HUES48 (cell line): ENCODE results near the gene NKAIN2.

Experiments used
- H3K27ac ChIP-seq: one replicate; pipeline ENCODE4 v1.7.0; 2013; ENCODE audit warnings: low read depth, low read length, inconsistent platforms
- H3K27me3 ChIP-seq: 2 replicates; pipeline ENCODE4 v1.6.1; 2013; ENCODE audit warnings: mild to moderate bottlenecking, low read length; ENCODE audit not compliant: control insufficient read depth, insufficient read depth
- H3K36me3 ChIP-seq: 2 replicates; pipeline ENCODE4 v1.6.1; 2013; ENCODE audit warnings: low read length; ENCODE audit not compliant: control insufficient read depth, insufficient read depth
- H3K4me1 ChIP-seq: 2 replicates; pipeline ENCODE4 v1.6.1; 2013; ENCODE audit warnings: mild to moderate bottlenecking, low read length; ENCODE audit not compliant: control insufficient read depth, insufficient read depth
- H3K4me3 ChIP-seq: 2 replicates; pipeline ENCODE4 v1.5.1; 2013; ENCODE audit warnings: mild to moderate bottlenecking, low read depth, low read length
- H3K9ac ChIP-seq: 2 replicates; pipeline ENCODE4 v1.6.1; 2013; ENCODE audit warnings: mild to moderate bottlenecking, low read depth, low read length, moderate library complexity
- H3K9me3 ChIP-seq: 2 replicates; pipeline ENCODE4 v1.6.1; 2013; ENCODE audit warnings: low read length; ENCODE audit not compliant: control insufficient read depth, insufficient read depth

NKAIN2 gene

DNA sequence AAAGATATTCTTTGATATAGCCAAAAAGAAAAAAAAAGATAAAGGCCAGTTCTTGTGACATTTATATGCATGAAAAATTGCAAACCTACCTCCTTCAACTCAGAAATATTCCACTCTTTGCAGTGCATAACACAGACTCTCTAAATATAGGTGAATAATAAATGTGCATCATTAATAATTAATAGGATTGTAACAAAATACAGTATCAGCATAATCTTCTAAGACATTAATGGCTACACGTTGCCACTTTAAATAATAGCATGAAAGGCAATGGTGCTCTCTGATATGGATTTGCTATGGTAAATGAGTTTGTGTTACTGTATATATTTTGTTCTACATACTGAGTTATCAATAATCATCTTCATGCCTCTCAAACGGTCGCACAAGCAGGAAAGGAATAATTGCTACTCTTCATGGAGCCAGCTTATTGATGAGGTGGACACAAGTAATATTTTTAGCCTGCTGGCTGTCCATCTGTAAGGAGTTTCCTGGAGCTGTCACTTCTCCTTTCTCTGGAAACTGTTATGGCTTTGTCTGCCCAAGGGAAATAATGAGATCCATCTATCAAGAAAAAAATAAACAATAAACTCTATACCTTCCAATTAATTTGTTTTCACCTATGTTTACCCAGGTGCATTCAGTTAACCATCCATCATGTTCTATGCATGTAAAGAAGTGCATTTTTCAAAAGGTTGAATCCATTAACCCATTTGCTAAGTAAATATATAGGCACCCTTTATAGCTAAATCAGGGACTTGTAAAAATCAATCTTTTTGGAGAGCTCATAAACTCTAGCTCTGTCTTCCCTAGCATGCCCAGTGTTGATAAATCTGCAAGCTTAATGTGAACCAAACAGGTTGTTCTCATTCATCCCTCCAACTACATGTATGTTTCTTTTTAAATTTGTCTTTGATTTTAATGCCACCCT is 253.0 kb downstream of the NKAIN2 start:
- Histone ChIP-seq H3K27ac (no peak overlapping the region), H3K36me3 (no peaks in the 10 kb centered on the region), H3K9me3 (no peaks in the 10 kb centered on the region), H3K4me1 (no peaks in the 10 kb centered on the region), H3K4me3 (no peak overlapping the region), H3K27me3 (no peaks in the 10 kb centered on the region), H3K9ac (no peak overlapping the region)

DNA sequence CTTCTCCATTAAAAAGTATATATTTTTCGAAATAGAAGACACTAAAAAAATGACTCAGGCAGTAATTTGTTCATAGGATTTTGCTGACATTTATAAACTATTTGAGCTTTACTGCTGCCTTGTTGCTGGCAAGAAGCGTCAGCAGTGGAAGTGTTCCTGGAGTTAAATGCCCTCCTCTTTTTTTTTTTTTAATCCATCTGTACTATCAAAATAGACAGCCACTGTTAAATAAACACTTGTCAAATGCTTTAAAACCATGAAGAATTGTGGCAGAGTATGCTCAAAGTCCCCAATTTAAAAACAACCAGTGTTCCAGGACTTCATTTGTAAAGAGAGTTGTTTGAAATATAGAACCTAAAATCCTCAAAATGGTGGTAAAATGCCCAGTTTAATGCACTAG is 253.8 kb downstream of the NKAIN2 start:
- Histone ChIP-seq H3K36me3 (no peaks in the 10 kb centered on the region), H3K27me3 (no peaks in the 10 kb centered on the region), H3K9ac (no peak overlapping the region), H3K9me3 (no peaks in the 10 kb centered on the region), H3K27ac (no peak overlapping the region), H3K4me3 (no peak overlapping the region), H3K4me1 (no peaks in the 10 kb centered on the region)

DNA sequence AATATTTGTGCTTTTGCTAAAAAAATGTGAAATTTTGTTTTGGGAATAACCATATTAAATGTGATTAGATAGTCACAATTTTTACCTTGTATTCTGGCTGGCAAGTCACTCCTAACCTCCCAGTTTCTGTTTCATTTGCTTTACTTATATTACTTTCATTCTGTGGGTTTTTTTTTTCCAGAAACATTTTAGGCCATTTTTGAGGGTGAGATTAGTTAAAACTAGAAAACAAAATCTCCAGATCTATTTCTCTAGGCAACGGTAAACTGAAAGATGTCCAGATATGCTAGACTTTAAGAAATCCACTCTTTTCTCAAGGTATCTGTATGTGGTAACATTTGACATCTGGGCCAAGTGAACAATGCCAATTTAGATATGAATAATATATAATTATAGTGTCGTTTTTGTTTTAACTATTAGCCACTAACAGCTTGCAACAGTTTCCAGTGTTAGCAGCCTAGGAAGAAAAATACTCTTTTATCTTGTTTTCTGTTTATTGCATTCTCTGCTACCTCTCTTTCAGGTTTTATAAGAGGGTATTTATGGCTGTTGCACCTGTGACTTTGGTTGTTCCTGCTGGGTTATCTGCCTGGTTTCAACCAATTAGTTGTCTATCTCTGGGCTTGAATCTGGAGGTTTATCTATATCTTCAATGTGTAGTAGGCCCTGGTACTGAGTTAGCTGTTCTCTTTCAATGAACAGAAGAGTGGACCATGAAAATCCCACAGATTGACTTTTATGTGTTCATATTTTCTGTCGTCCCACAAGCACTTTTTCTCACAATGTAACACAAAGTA is 260.9 kb downstream of the NKAIN2 start:
- H3K9me3 ChIP-seq, result no peaks in the 10 kb centered on the region
- H3K27ac ChIP-seq, result no peak overlapping the region
- H3K9ac ChIP-seq, result no peak overlapping the region
- H3K4me3 ChIP-seq, result no peak overlapping the region
- H3K36me3 ChIP-seq, result no peaks in the 10 kb centered on the region
- no peaks in the 10 kb centered on the region for H3K4me1 ChIP-seq
- no peaks in the 10 kb centered on the region for H3K27me3 ChIP-seq

DNA sequence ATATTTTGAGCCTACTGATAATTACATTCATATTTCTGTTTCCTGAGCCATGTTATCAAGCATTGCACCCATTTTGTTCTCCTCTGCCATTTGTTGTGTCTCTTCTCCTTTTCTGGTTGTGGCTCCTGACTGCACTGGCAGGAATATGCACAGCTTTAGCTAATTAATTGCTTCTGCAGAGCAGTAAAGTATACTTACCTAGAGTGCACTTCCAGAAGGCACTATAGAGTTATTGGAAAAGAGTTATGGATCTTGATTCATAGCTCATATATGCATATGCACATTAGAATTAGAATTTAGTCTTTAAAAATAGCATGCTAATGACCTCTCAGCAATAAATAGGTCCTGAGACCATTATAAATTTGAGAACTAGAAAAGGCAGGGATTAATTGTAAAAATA is 262.6 kb downstream of the NKAIN2 start:
- Histone ChIP-seq H3K9ac (no peak overlapping the region), H3K9me3 (no peaks in the 10 kb centered on the region), H3K27ac (no peak overlapping the region), H3K27me3 (no peaks in the 10 kb centered on the region), H3K36me3 (no peaks in the 10 kb centered on the region), H3K4me3 (no peak overlapping the region), H3K4me1 (no peaks in the 10 kb centered on the region)

DNA sequence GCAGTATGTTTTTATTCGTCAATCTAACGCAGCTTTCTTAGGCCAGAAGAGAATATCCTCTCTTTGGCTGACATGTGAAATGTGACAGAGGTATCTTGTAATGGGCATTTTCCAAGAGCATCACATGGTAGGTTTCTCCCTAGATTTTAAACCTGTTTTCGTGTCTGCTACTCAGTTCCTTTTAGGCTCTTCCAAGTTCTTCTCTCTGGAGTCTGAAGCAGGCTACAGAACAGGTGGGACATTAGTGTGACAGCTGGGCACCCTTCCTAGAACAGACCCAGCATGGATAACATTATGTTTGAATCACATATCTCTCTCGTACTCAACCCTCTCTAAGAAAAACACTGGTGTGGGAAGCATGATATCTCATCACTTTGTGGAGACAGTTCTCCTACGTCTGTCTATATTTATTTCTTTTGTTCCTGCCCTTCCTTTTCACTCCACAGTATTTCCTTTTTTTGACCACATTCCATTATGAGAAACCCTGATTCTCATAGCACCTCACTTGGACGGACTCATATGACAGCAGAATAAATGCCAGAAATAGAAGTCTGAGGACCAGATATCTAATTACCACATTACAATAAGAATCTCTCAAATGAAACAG is 263.4 kb downstream of the NKAIN2 start:
- Histone ChIP-seq H3K9me3 (no peaks in the 10 kb centered on the region), H3K36me3 (no peaks in the 10 kb centered on the region), H3K27me3 (no peaks in the 10 kb centered on the region), H3K27ac (no peak overlapping the region), H3K4me3 (no peak overlapping the region), H3K9ac (no peak overlapping the region), H3K4me1 (no peaks in the 10 kb centered on the region)

DNA sequence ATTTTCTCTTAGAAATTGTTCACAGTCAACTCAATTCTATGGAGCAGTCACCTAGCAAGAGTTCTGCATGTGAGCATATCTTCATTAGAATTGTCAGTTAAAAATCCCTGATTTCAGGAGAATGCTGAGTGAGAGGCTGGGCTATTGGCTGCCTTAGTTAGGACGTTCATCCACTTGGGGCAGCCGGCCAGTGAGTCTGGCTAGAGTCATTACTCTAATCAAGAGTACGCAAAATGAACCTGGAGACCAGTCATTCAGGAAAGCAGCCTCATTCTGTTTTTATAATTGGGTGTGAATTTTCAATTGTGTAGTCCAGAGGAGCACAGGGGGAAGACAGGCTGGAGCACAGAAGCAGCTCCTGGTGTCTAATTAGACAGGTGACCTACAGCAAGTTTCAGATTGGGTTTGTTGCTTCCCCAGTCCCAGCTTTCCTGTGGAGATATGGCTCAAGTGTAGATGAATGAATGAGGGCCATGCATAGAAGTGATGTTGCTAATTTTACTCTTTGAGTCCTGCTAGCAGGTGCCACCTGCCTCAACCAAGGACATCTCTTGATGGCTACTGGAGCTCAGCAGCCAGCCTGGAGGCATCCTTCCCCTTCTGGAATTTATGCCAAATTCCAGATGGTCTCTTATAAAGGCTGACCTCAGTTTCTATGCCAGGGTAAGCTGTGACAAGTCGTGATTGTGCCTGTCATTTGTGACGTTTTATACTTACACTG is 265.7 kb downstream of the NKAIN2 start:
- no peak overlapping the region for H3K9ac ChIP-seq
- no peaks in the 10 kb centered on the region for H3K36me3 ChIP-seq
- no peak overlapping the region for H3K27ac ChIP-seq
- peaks cover 2% of the 10 kb centered on the region for H3K4me1 ChIP-seq
- H3K4me3 ChIP-seq, result no peak overlapping the region
- no peaks in the 10 kb centered on the region for H3K9me3 ChIP-seq
- H3K27me3 ChIP-seq, result no peaks in the 10 kb centered on the region

DNA sequence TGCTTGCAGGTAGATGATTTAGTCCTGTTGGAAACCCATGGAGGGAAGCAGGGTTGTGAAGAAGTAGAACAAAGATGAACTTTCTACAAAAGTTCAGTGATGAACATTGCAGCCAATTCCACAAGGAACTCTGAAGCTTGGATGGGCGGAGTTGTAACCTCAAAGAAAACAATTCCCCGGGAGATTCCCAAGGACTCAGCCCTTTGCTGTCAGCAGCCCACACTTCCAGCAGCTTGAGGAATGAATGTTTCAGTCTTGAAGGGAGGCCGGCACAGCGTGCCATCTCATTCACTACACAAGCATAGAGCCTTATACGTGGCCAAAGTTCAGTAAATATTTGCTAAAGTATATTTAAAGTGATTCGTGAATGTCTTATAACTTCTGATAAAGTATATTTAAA is 269.4 kb downstream of the NKAIN2 start:
- H3K27ac ChIP-seq, result no peak overlapping the region
- H3K27me3 ChIP-seq, result no peaks in the 10 kb centered on the region
- H3K36me3 ChIP-seq, result no peaks in the 10 kb centered on the region
- H3K4me1 ChIP-seq, result peaks cover 5% of the 10 kb centered on the region
- no peaks in the 10 kb centered on the region for H3K9me3 ChIP-seq
- H3K4me3 ChIP-seq, result no peak overlapping the region
- no peak overlapping the region for H3K9ac ChIP-seq

DNA sequence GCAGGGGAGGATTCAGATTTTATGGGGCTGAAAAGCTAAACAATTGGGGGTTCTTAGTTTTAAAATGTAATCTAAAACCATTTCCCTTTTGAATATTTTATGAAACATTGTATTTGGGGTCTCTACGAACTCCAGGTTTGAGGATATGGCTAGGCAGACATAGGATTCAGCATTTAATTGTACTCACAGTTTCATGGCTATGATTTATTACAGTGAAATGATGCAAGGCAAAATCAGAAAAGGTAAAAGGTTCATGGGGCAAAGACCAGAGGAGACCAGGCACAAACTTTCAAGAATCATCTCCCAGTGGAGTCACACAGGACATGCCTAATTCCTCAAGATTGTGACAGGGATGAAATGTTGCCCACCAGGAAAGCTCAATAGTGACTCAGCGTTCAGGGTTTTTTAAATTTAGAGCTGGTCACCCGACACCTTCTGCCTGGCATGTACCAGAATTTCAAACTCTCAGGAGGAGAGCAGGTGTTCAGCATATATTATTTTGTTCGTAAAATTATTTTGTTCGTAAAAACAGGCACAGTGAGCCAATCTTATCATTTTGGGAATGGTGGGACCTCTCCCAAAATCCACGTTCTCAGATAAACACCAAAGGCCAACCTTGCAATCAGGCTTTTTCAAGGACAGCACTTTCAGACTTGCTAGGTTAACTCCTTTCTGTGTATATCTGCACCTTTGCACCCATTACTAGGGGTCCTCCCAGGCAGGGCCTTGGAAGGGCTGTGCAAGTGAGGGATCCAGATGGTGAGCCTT is 270.3 kb downstream of the NKAIN2 start:
- Histone ChIP-seq H3K27ac (no peak overlapping the region), H3K27me3 (no peaks in the 10 kb centered on the region), H3K9ac (no peak overlapping the region), H3K4me1 (peaks cover 5% of the 10 kb centered on the region), H3K9me3 (no peaks in the 10 kb centered on the region), H3K4me3 (no peak overlapping the region), H3K36me3 (no peaks in the 10 kb centered on the region)

DNA sequence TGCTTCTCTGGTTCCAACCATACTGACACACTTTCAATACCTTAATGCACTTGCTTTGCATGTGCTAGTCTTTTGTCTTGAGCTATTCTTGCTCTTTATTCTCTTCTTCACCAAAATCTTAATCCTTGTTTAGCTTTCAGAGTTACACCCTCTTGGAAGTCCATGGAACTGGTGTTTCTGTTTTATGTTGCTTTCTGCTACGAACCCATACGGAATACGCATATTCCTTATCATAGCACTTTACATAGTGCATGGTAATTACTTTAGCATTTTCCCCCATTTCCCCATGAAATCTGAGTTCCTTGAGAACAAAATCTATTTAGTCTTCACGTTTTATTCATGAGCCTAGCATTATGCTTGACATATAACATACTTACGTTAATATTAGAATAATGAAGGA is 270.9 kb downstream of the NKAIN2 start:
- Histone ChIP-seq H3K9me3 (no peaks in the 10 kb centered on the region), H3K4me3 (no peak overlapping the region), H3K27me3 (no peaks in the 10 kb centered on the region), H3K27ac (no peak overlapping the region), H3K36me3 (no peaks in the 10 kb centered on the region), H3K9ac (no peak overlapping the region), H3K4me1 (peaks cover 5% of the 10 kb centered on the region)

DNA sequence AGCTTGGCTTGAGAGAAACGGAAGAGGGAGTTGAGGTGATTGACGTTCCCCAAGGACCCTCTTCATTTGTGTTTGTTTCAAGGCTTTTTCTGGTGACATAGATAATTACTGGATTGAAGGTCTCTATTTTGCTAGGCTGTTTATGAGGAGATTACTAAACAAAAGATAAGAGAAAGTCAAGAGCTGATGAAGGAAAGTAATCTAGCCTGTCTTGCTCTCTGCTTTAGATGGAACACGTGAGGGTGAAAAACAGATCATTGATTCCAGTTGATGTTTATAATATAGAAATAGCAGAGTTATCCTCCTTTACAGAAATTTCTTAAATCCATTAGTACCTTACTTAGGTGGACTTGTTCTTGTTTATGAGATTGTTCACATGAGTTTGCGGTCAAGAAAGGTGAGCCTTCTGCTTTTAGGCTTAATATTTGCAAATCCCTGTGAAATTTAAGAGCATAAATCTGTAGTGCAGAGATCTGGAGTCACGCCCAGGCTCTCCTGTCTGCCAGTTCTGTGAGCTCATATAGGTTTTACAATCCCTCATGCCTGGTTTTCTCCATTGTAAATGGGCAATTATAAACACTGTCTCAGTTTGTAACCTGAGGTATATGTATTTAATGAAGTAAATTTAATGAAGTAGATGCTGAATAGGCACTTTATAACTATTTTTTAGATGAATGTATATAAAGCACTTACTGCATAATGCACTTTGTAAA is 272.8 kb downstream of the NKAIN2 start:
- H3K4me3 ChIP-seq, result no peak overlapping the region
- no peaks in the 10 kb centered on the region for H3K27me3 ChIP-seq
- no peaks in the 10 kb centered on the region for H3K36me3 ChIP-seq
- no peaks in the 10 kb centered on the region for H3K9me3 ChIP-seq
- no peak overlapping the region for H3K27ac ChIP-seq
- no peak overlapping the region for H3K9ac ChIP-seq
- peaks cover 5% of the 10 kb centered on the region for H3K4me1 ChIP-seq
